Neural progenitor cell (in vitro differentiated cells): ENCODE data around the gene SERP2.

Source experiments
- CTCF ChIP-seq: fragments of 200-600 bp; sonication (generic); IDR thresholded peaks from 2 replicates; pipeline ENCODE4 v1.5.1; 2017; ENCODE audit warnings: antibody characterized with exemption, mild to moderate bottlenecking
- EZH2 ChIP-seq: fragments of 200-600 bp; sonication (generic); IDR thresholded peaks from 2 replicates; pipeline ENCODE4 v1.6.1; 2017; ENCODE audit warnings: antibody characterized with exemption, mild to moderate bottlenecking, moderate library complexity
- EZH2phosphoT487 ChIP-seq: fragments of 200-600 bp; sonication (generic); IDR thresholded peaks from 2 replicates; pipeline ENCODE4 v1.6.1; 2017; ENCODE audit warnings: antibody characterized with exemption

DNA sequence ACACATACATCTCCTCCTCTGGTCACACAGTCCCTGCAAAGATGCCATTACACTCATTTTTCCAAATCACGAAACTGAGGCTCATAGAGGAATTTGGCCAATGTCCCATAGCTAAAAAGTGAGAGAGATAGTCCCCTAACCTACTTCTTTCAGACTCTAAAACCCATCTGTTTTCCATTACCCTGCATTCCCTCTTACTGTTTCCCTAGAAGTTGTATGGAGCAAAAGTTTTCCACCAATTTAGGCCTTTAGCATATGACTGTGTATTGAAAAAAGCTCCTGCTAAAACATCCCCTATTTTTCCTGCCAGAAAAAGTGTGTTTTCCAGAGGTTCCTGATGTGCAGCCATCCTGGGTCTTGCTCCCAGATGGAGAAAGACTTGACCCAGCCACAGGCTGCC is 16.3 kb downstream of the SERP2 start:
- TF ChIP-seq CTCF (no peak), EZH2 (no peak), EZH2phosphoT487 (no peak)
